ENCODE measurements around the gene OR4D5. TPM values are rescaled to one million over a fixed set of nuclear protein-coding genes. Genes with fewer than 3 reads are reported as not detected.

OR4D5 gene
- polyA plus RNA-seq, 1 of the 3 experiments (the other 2 are of a cell fraction), result not detected

DNA sequence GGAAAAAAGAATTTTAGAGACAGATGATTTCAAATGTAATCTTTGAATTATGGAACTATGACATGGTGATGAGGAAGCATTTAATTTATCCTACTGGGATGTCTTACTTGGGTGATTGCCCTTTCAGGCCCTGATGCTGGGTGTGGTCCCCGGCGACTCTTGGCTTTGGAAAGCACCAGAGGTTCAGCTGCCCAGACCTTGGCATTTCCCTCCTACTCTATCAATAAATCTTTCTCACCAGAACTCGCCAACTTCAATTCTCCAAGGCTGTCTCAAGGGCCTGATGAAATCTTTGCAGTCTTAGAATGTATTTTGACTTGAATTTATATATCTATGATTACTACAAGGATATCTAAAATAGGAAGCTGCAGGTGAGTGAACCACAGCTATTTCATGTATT, 18.5 kb upstream of the OR4D5 start:
- CTCF ChIA-PET, result no interaction called here

DNA sequence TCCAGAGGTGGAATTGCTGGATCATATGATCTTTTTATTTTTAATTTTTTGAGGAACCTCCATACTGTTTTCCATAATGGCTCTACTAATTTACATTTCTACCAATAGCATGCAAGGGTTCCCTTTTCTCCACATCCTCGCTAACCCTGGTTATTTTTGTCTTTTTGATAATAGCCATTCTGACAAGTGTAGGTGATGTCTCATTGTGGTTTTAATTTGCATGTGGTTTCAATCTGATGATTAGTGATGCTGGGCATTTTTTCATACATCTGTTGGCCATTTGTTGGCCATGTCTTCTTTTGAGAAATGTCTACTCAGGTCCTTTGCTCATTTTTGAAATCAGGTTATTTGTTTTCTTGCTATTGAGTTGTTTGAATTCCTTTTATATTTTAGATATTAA, 15.4 kb upstream of the OR4D5 start:
- Histone ChIP-seq H3K27me3 (ENCODE audit: insufficient read depth) (no peaks in the 10 kb centered on the region), H3K9me2 (no peaks in the 10 kb centered on the region), H3K36me3 (replicated peaks in 1 of 2; ENCODE audit: control insufficient read depth in 1 of 2, insufficient read depth in 2 of 2, low read length in 1 of 2) (no peaks in the 10 kb centered on the region), H3K9me3 (no peaks in the 10 kb centered on the region), H3K4me3 (ENCODE audit: low read depth in 2 of 2, low read length in 1 of 2) (no peak overlapping the region), H2AFZ (ENCODE audit: low read depth) (no peak overlapping the region), H3K27ac (ENCODE audit: low read depth in 2 of 2, low read length in 1 of 2) (no peak overlapping the region), H3K4me1 (ENCODE audit: control insufficient read depth in 1 of 2, insufficient read depth in 2 of 2, low read depth in 1 of 2, low read length in 1 of 2) (no peaks in the 10 kb centered on the region), H3F3A (replicated peaks; ENCODE audit: insufficient read depth) (no peaks in the 10 kb centered on the region), H3K79me2 (ENCODE audit: insufficient read depth) (no peaks in the 10 kb centered on the region), H3K4me2 (no peak overlapping the region), H4K20me1 (ENCODE audit: insufficient read depth) (no peaks in the 10 kb centered on the region), H3K9ac (no peak overlapping the region)
- 0% methylated on average over 1 of the region's 1 CpG for WGBS (ENCODE audit: low lambda C conversion rate)
- TF ChIP-seq, protein P1, sequence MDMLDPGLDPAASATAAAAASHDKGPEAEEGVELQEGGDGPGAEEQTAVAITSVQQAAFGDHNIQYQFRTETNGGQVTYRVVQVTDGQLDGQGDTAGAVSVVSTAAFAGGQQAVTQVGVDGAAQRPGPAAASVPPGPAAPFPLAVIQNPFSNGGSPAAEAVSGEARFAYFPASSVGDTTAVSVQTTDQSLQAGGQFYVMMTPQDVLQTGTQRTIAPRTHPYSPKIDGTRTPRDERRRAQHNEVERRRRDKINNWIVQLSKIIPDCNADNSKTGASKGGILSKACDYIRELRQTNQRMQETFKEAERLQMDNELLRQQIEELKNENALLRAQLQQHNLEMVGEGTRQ (IDR thresholded peaks at IDR 0.05; ENCODE audit: borderline replicate concordance, low read depth, low read length), result no peak
- TF ChIP-seq EP300 (IDR thresholded peaks at IDR 0.05; ENCODE audit: borderline replicate concordance in 1 of 2, low read depth in 1 of 2, low read length in 1 of 2), result no peak
- ChIA-PET POLR2A (no interaction called here), CTCF (no interaction called here)
- no peak for DNase-seq

More for the DNA sequence above, 18.5 kb upstream of the OR4D5 start:
- no peak for TF ChIP-seq USF1 (IDR thresholded peaks at IDR 0.05; ENCODE audit: borderline replicate concordance, low read depth)
- TF ChIP-seq, protein P1 (IDR thresholded peaks at IDR 0.05; ENCODE audit: borderline replicate concordance, low read depth, low read length), result no peak
- TF ChIP-seq NFIC (IDR thresholded peaks at IDR 0.05; ENCODE audit: borderline replicate concordance), result no peak
- no peak for TF ChIP-seq FOXJ3 (CRISPR knock-in tag; IDR thresholded peaks at IDR 0.05)
- no peak for TF ChIP-seq YY1 (IDR thresholded peaks at IDR 0.05; ENCODE audit: low read depth)
- no peak for TF ChIP-seq SMC3 (IDR thresholded peaks at IDR 0.05; ENCODE audit: low read depth, low read length)
- no peak for TF ChIP-seq EP300 (IDR thresholded peaks at IDR 0.05; ENCODE audit: borderline replicate concordance in 1 of 2, low read depth in 1 of 2, low read length in 1 of 2)
- TF ChIP-seq RXRA (IDR thresholded peaks at IDR 0.05; ENCODE audit: borderline replicate concordance, low read depth), result no peak
- Histone ChIP-seq H4K20me1 (ENCODE audit: insufficient read depth) (no peaks in the 10 kb centered on the region), H3F3A (replicated peaks; ENCODE audit: insufficient read depth) (no peaks in the 10 kb centered on the region), H3K27ac (ENCODE audit: low read depth in 2 of 2, low read length in 1 of 2) (no peak overlapping the region), H3K36me3 (replicated peaks in 1 of 2; ENCODE audit: control insufficient read depth in 1 of 2, insufficient read depth in 2 of 2, low read length in 1 of 2) (no peaks in the 10 kb centered on the region), H3K4me3 (ENCODE audit: low read depth in 2 of 2, low read length in 1 of 2) (no peak overlapping the region), H3K27me3 (ENCODE audit: insufficient read depth) (no peaks in the 10 kb centered on the region), H3K79me2 (ENCODE audit: insufficient read depth) (no peaks in the 10 kb centered on the region), H3K4me1 (ENCODE audit: control insufficient read depth in 1 of 2, insufficient read depth in 2 of 2, low read depth in 1 of 2, low read length in 1 of 2) (no peaks in the 10 kb centered on the region), H2AFZ (ENCODE audit: low read depth) (no peak overlapping the region), H3K9ac (no peak overlapping the region), H3K9me2 (no peaks in the 10 kb centered on the region), H3K4me2 (no peak overlapping the region), H3K9me3 (no peaks in the 10 kb centered on the region)
- POLR2A ChIA-PET, result no interaction called here
- DNase-seq, result no peak
- 40% methylated on average over 3 of the region's 3 CpGs for WGBS (ENCODE audit: low lambda C conversion rate)

DNA sequence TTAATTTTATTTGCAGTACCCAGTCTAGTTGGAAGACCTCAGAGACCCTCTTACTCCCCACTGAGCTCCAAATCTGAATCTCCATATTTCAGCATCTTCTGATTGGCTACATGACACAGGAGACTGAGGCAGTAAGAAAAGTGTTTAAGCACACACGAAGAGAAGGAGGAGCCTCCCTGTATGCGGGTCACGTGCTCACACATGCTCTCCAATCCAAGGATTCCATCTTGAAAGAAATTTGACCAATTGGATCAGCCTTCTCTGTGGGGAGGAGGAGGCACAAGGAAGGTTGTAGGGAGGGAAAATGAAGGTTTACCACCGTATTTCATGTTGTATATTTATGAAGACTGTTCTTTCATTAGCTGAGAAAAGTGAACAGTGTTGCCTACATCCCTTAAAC, 3.0 kb downstream of the OR4D5 start:
- TF ChIP-seq SMC3 (IDR thresholded peaks at IDR 0.05; ENCODE audit: low read depth, low read length) (no peak), FOXM1 (IDR thresholded peaks at IDR 0.05; ENCODE audit: low read depth) (no peak), MEF2A (IDR thresholded peaks at IDR 0.05; ENCODE audit: borderline replicate concordance, low read depth) (no peak)
- Histone ChIP-seq H3F3A (replicated peaks; ENCODE audit: insufficient read depth) (no peaks in the 10 kb centered on the region), H3K36me3 (replicated peaks in 1 of 2; ENCODE audit: control insufficient read depth in 1 of 2, insufficient read depth in 2 of 2, low read length in 1 of 2) (no peaks in the 10 kb centered on the region), H4K20me1 (ENCODE audit: insufficient read depth) (no peaks in the 10 kb centered on the region), H3K27ac (ENCODE audit: low read depth in 2 of 2, low read length in 1 of 2) (no peak overlapping the region), H2AFZ (ENCODE audit: low read depth) (no peak overlapping the region), H3K27me3 (ENCODE audit: insufficient read depth) (no peaks in the 10 kb centered on the region; the same call in 1 of the 2 replicates), H3K4me3 (ENCODE audit: low read depth in 2 of 2, low read length in 1 of 2) (no peak overlapping the region), H3K9ac (no peak overlapping the region), H3K9me3 (no peaks in the 10 kb centered on the region), H3K79me2 (ENCODE audit: insufficient read depth) (no peaks in the 10 kb centered on the region), H3K9me2 (no peaks in the 10 kb centered on the region), H3K4me1 (ENCODE audit: control insufficient read depth in 1 of 2, insufficient read depth in 2 of 2, low read depth in 1 of 2, low read length in 1 of 2) (no peaks in the 10 kb centered on the region), H3K4me2 (no peak overlapping the region)
- no peak for DNase-seq
- POLR2A ChIA-PET, result no interaction called here
- WGBS (ENCODE audit: low lambda C conversion rate), result 2% methylated on average over 4 of the region's 4 CpGs
- CTCF ChIA-PET, result interaction anchor here (1.5 kb wide), 1 partner anchor 14 kb away, joined by 3 read pairs; no protein-coding TSS in a partner anchor

Data from SK-N-SH (cell line).